GM23338 (cell line): ENCODE measurements around the gene TMEM273. TPM values are rescaled to one million over a fixed set of nuclear protein-coding genes. Genes with fewer than 3 reads are reported as not detected.

Experiments
- ATAC-seq: fragments of 200-7000 bp; cut with Tn5 transposase; 3 replicates; pipeline ENCODE4 v1.9.1; 2020
- DNase-seq: peaks from one replicate; pipeline ENCODE4 v3.0.0-alpha.2; 2015; ENCODE audit warnings: low spot score
- H2AFZ ChIP-seq: fragments of 200-600 bp; sonication (generic); 2 replicates; pipeline ENCODE4 v1.8.0; 2016; ENCODE audit warnings: antibody characterized with exemption, mild to moderate bottlenecking, moderate library complexity
- H3F3A ChIP-seq: fragments of 200-600 bp; sonication (generic); replicated peaks from 2 replicates; pipeline ENCODE4 v1.8.0; 2017; ENCODE audit warnings: antibody characterized with exemption, mixed run types, low read depth
- H3K27ac ChIP-seq: fragments of 200-600 bp; sonication (generic); 2 replicates; pipeline ENCODE4 v1.6.1; 2016; ENCODE audit warnings: low read depth
- H3K27me3 ChIP-seq: fragments of 200-600 bp; sonication (generic); 2 replicates; pipeline ENCODE4 v1.8.0; 2016; ENCODE audit warnings: mild to moderate bottlenecking, mixed run types, moderate library complexity; ENCODE audit not compliant: insufficient read depth
- H3K36me3 ChIP-seq: fragments of 200-600 bp; sonication (generic); 2 replicates; pipeline ENCODE4 v1.8.0; 2016; ENCODE audit warnings: mild to moderate bottlenecking; ENCODE audit not compliant: insufficient read depth
- H3K4me1 ChIP-seq: fragments of 200-600 bp; sonication (generic); 2 replicates; pipeline ENCODE4 v1.8.0; 2016; ENCODE audit warnings: mild to moderate bottlenecking, moderate library complexity; ENCODE audit not compliant: insufficient read depth
- H3K4me2 ChIP-seq: fragments of 200-600 bp; sonication (generic); 2 replicates; pipeline ENCODE4 v1.7.1; 2017; ENCODE audit warnings: mixed run types
- H3K4me3 ChIP-seq: fragments of 200-600 bp; sonication (generic); 2 replicates; pipeline ENCODE4 v1.6.1; 2016; ENCODE audit warnings: mixed run types
- H3K79me2 ChIP-seq: fragments of 200-600 bp; sonication (generic); replicated peaks from 2 replicates; pipeline ENCODE4 v1.8.0; 2017; ENCODE audit warnings: mild to moderate bottlenecking; ENCODE audit not compliant: insufficient read depth
- H3K9me2 ChIP-seq: fragments of 200-600 bp; sonication (generic); 2 replicates; pipeline ENCODE4 v1.8.0; 2017; ENCODE audit not compliant: insufficient read depth
- H4K20me1 ChIP-seq: fragments of 200-600 bp; sonication (generic); replicated peaks from 2 replicates; pipeline ENCODE4 v1.8.0; 2017; ENCODE audit warnings: mild to moderate bottlenecking; ENCODE audit not compliant: insufficient read depth
- H3K27ac Mint-ChIP-seq: 2 replicates; pipeline ENCODE4 v1.8.0; 2020; ENCODE audit warnings: inconsistent platforms, mild to moderate bottlenecking, moderate library complexity, mixed read lengths
- H3K27me3 Mint-ChIP-seq: 3 replicates; pipeline ENCODE4 v1.8.0; 2022; ENCODE audit warnings: low read depth, mild to moderate bottlenecking, moderate library complexity, mixed read lengths, inconsistent platforms; ENCODE audit not compliant: insufficient read depth, poor library complexity
- H3K36me3 Mint-ChIP-seq: 3 replicates; pipeline ENCODE4 v1.8.0; 2021; ENCODE audit warnings: low read depth, mild to moderate bottlenecking, inconsistent platforms, moderate library complexity, mixed read lengths
- H3K4me1 Mint-ChIP-seq: 3 replicates; pipeline ENCODE4 v1.8.0; 2020; ENCODE audit warnings: mild to moderate bottlenecking, inconsistent platforms, mixed read lengths
- H3K4me3 Mint-ChIP-seq: 3 replicates; pipeline ENCODE4 v1.8.0; 2021; ENCODE audit warnings: moderate library complexity, mild to moderate bottlenecking, inconsistent platforms, mixed read lengths
- H3K9me3 Mint-ChIP-seq: 3 replicates; pipeline ENCODE4 v1.8.0; 2020; ENCODE audit warnings: moderate library complexity, mild to moderate bottlenecking, inconsistent platforms, mixed read lengths
- CREB1 ChIP-seq: fragments of 250-450 bp; sonication (Bioruptor Pico); IDR thresholded peaks from 2 replicates; pipeline ENCODE4 v1.5.0; 2020; ENCODE audit warnings: low read depth, mild to moderate bottlenecking, moderate library complexity
- EZH2 ChIP-seq: fragments of 200-600 bp; sonication (generic); IDR thresholded peaks from one replicate; pipeline ENCODE4 v1.8.0; 2017; ENCODE audit warnings: antibody characterized with exemption, mild to moderate bottlenecking, low read depth; ENCODE audit not compliant: unreplicated experiment
- EZH2phosphoT487 ChIP-seq: fragments of 200-600 bp; sonication (generic); IDR thresholded peaks from one replicate; pipeline ENCODE4 v1.8.1; 2018; ENCODE audit warnings: antibody characterized with exemption; ENCODE audit not compliant: unreplicated experiment
- NANOG ChIP-seq: IDR thresholded peaks from 2 replicates; pipeline ENCODE4 v1.6.1; 2016; ENCODE audit warnings: antibody characterized with exemption, borderline replicate concordance
- POLR2AphosphoS5 ChIP-seq: IDR thresholded peaks from 2 replicates; pipeline ENCODE4 v1.6.1; 2016; ENCODE audit warnings: antibody characterized with exemption, low read depth
- STAT1 ChIP-seq: IDR thresholded peaks from one replicate; pipeline ENCODE4 v1.6.1; 2016; ENCODE audit warnings: antibody characterized with exemption; ENCODE audit not compliant: unreplicated experiment
- ZNF114 ChIP-seq: fragments of 250-450 bp; sonication (Bioruptor Pico); IDR thresholded peaks from 2 replicates; pipeline ENCODE4 v1.5.0; 2020; ENCODE audit warnings: mild to moderate bottlenecking, moderate library complexity
- ZNF331 ChIP-seq: fragments of 250-450 bp; sonication (Bioruptor Pico); IDR thresholded peaks from 2 replicates; pipeline ENCODE4 v1.5.0; 2020; ENCODE audit warnings: low read depth, mild to moderate bottlenecking, moderate library complexity
- polyA plus RNA-seq: library from polyadenylated mRNA; unstranded; fragments of >200 nt; fragmentation: Nextera tagmentation; extraction: Ambion mirVana; gene quantifications from 2 replicates; pipeline ENCODE4 v1.2.1, GENCODE V29; 2016
- total RNA-seq: library from RNA; depleted of rRNA; stranded (reverse); fragments of >200 nt; shearing (Covaris generic); gene quantifications from 2 replicates; pipeline ENCODE4 v1.2.3, GENCODE V29; 2014
- TF ChIP-seq, protein P1 (sequence below): IDR thresholded peaks from 2 replicates; pipeline ENCODE4 v1.6.1; 2016; ENCODE audit warnings: antibody characterized with exemption
- TF ChIP-seq, protein P2 (sequence below): fragments of 250-450 bp; sonication (Bioruptor Pico); IDR thresholded peaks from 2 replicates; pipeline ENCODE4 v1.5.0; 2020; ENCODE audit warnings: mild to moderate bottlenecking, moderate library complexity

The TMEM273 gene
- total and polyA plus RNA-seq, 2 experiments from 2014 or later, result not detected

DNA sequence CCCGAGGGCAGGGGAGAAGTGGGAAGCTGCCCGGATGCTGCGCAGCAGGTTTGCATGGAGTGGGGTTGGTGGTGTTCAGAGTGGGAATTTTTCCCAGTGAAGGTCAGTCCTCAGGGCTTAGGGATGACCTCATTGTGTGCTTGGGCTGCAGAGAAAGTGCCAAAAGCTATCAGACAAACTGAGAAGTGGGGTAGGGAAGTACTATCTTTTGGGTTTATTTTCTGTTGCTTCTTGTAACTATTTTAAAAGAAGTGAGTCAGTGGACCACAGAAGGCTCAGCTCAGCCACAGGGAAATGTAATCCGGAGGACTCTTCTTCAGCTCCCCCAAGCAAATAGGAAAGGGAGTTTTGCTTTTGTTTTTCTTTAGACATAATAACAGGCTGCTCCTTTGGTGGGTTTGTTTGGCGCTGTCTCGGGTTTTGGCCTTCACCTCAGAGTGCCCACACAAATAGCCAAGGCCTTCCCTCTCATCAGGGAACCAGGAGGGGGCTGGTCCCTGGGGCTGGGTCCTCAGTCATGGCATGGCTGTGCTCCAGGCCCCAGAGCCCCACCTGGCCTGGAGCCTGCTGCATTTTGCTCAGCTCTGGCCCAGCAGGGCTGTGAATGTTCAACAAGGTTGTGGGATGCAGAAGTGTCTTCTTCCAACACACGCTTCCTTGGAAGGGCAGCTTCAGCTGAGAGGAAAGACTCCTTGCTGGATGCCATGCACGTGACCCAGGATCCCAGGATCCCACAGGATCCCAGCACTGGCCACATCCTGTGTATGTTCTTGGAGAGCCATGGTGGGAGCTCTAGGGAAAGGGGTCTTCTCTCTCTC, 49.0 kb downstream of the TMEM273 start:
- no peak overlapping the region for H2AFZ ChIP-seq
- H3K27me3 Mint-ChIP-seq, result peaks cover 2% of the 10 kb centered on the region
- H3K4me1 ChIP-seq, result peaks cover 11% of the 10 kb centered on the region
- TF ChIP-seq ZNF114 (CRISPR knock-in tag) (no peak), NANOG (no peak), STAT1 (no peak), CREB1 (CRISPR knock-in tag) (no peak), EZH2phosphoT487 (no peak), ZNF331 (no peak), EZH2 (no peak), POLR2AphosphoS5 (no peak)
- TF ChIP-seq, protein P1, sequence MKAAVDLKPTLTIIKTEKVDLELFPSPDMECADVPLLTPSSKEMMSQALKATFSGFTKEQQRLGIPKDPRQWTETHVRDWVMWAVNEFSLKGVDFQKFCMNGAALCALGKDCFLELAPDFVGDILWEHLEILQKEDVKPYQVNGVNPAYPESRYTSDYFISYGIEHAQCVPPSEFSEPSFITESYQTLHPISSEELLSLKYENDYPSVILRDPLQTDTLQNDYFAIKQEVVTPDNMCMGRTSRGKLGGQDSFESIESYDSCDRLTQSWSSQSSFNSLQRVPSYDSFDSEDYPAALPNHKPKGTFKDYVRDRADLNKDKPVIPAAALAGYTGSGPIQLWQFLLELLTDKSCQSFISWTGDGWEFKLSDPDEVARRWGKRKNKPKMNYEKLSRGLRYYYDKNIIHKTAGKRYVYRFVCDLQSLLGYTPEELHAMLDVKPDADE, result no peak
- TF ChIP-seq, protein P2, sequence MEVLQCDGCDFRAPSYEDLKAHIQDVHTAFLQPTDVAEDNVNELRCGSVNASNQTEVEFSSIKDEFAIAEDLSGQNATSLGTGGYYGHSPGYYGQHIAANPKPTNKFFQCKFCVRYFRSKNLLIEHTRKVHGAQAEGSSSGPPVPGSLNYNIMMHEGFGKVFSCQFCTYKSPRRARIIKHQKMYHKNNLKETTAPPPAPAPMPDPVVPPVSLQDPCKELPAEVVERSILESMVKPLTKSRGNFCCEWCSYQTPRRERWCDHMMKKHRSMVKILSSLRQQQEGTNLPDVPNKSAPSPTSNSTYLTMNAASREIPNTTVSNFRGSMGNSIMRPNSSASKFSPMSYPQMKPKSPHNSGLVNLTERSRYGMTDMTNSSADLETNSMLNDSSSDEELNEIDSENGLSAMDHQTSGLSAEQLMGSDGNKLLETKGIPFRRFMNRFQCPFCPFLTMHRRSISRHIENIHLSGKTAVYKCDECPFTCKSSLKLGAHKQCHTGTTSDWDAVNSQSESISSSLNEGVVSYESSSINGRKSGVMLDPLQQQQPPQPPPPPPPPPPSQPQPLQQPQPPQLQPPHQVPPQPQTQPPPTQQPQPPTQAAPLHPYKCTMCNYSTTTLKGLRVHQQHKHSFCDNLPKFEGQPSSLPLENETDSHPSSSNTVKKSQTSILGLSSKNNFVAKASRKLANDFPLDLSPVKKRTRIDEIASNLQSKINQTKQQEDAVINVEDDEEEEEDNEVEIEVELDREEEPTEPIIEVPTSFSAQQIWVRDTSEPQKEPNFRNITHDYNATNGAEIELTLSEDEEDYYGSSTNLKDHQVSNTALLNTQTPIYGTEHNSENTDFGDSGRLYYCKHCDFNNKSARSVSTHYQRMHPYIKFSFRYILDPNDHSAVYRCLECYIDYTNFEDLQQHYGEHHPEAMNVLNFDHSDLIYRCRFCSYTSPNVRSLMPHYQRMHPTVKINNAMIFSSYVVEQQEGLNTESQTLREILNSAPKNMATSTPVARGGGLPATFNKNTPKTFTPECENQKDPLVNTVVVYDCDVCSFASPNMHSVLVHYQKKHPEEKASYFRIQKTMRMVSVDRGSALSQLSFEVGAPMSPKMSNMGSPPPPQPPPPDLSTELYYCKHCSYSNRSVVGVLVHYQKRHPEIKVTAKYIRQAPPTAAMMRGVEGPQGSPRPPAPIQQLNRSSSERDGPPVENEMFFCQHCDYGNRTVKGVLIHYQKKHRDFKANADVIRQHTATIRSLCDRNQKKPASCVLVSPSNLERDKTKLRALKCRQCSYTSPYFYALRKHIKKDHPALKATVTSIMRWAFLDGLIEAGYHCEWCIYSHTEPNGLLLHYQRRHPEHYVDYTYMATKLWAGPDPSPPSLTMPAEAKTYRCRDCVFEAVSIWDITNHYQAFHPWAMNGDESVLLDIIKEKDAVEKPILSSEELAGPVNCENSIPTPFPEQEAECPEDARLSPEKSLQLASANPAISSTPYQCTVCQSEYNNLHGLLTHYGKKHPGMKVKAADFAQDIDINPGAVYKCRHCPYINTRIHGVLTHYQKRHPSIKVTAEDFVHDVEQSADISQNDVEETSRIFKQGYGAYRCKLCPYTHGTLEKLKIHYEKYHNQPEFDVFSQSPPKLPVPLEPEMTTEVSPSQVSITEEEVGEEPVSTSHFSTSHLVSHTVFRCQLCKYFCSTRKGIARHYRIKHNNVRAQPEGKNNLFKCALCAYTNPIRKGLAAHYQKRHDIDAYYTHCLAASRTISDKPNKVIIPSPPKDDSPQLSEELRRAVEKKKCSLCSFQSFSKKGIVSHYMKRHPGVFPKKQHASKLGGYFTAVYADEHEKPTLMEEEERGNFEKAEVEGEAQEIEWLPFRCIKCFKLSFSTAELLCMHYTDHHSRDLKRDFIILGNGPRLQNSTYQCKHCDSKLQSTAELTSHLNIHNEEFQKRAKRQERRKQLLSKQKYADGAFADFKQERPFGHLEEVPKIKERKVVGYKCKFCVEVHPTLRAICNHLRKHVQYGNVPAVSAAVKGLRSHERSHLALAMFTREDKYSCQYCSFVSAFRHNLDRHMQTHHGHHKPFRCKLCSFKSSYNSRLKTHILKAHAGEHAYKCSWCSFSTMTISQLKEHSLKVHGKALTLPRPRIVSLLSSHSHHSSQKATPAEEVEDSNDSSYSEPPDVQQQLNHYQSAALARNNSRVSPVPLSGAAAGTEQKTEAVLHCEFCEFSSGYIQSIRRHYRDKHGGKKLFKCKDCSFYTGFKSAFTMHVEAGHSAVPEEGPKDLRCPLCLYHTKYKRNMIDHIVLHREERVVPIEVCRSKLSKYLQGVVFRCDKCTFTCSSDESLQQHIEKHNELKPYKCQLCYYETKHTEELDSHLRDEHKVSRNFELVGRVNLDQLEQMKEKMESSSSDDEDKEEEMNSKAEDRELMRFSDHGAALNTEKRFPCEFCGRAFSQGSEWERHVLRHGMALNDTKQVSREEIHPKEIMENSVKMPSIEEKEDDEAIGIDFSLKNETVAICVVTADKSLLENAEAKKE (CRISPR knock-in tag), result no peak
- no peak overlapping the region for H3K4me3 Mint-ChIP-seq
- H3K9me2 ChIP-seq, result peaks cover 6% of the 10 kb centered on the region; the same call in 1 of the 2 replicates
- no peak overlapping the region for H3K27ac ChIP-seq
- H3K27me3 ChIP-seq, result no peaks in the 10 kb centered on the region
- peaks cover 27% of the 10 kb centered on the region for H3K4me1 Mint-ChIP-seq
- peaks cover 2% of the 10 kb centered on the region; the same call in 2 of the 3 replicates for H3K36me3 Mint-ChIP-seq
- no peak overlapping the region for H3K4me2 ChIP-seq
- no peaks in the 10 kb centered on the region for H3K79me2 ChIP-seq
- peaks cover 2% of the 10 kb centered on the region; the same call in 1 of the 3 replicates for H3K9me3 Mint-ChIP-seq
- no peak overlapping the region for H3K4me3 ChIP-seq
- H3F3A ChIP-seq, result no peaks in the 10 kb centered on the region
- DNase-seq (no peak), ATAC-seq (no peak)
- H4K20me1 ChIP-seq, result no peaks in the 10 kb centered on the region
- H3K27ac Mint-ChIP-seq, result no peak overlapping the region
- no peaks in the 10 kb centered on the region; the same call in 1 of the 2 replicates for H3K36me3 ChIP-seq
